Karpas-422 (cell line): ENCODE results near the gene UNCX. TPM values are rescaled to one million over a fixed set of nuclear protein-coding genes. Genes with fewer than 3 reads are reported as not detected.

Source experiments
- DNase-seq: peaks from one replicate; pipeline ENCODE4 v3.0.0-alpha.2; 2015
- H2AFZ ChIP-seq: fragments of 200-600 bp; sonication (generic); 2 replicates; pipeline ENCODE4 v1.6.1; 2014; ENCODE audit warnings: antibody characterized with exemption, low read length, mixed read lengths
- H3K27ac ChIP-seq: fragments of 200-600 bp; sonication (generic); 2 replicates; pipeline ENCODE4 v1.5.1; 2014; ENCODE audit warnings: mild to moderate bottlenecking, low read length, moderate library complexity
- H3K27me3 ChIP-seq: fragments of 200-600 bp; sonication (generic); 2 replicates; pipeline ENCODE4 v1.6.1; 2014; ENCODE audit warnings: low read length, mixed read lengths
- H3K36me3 ChIP-seq: fragments of 200-600 bp; sonication (generic); 2 replicates; pipeline ENCODE4 v1.6.1; 2014; ENCODE audit warnings: low read length, mixed read lengths; ENCODE audit not compliant: insufficient read depth
- H3K4me1 ChIP-seq: fragments of 200-600 bp; sonication (generic); 2 replicates; pipeline ENCODE4 v1.6.1; 2014; ENCODE audit warnings: mild to moderate bottlenecking, low read length, mixed read lengths
- H3K4me2 ChIP-seq: fragments of 200-600 bp; sonication (generic); 2 replicates; pipeline ENCODE4 v1.6.1; 2014; ENCODE audit warnings: low read length, low read depth, mild to moderate bottlenecking; ENCODE audit not compliant: poor library complexity, severe bottlenecking
- H3K4me3 ChIP-seq: fragments of 200-600 bp; sonication (generic); 2 replicates; pipeline ENCODE4 v1.5.1; 2014; ENCODE audit warnings: mild to moderate bottlenecking, antibody characterized with exemption, low read length, mixed read lengths
- H3K79me2 ChIP-seq: fragments of 200-600 bp; sonication (generic); 2 replicates; pipeline ENCODE4 v1.6.1; 2014; ENCODE audit warnings: mild to moderate bottlenecking, low read length, mixed read lengths
- H3K9ac ChIP-seq: fragments of 200-600 bp; sonication (generic); 2 replicates; pipeline ENCODE4 v1.6.0; 2014; ENCODE audit warnings: low read length
- H3K9me2 ChIP-seq: fragments of 200-600 bp; sonication (generic), shearing (Covaris generic); replicated peaks from 2 replicates; pipeline ENCODE4 v1.6.0; 2014; ENCODE audit warnings: mild to moderate bottlenecking, low read length, moderate library complexity; ENCODE audit not compliant: insufficient read depth
- H3K9me3 ChIP-seq: fragments of 300-700, 200-600 bp; sonication (generic); 2 replicates; pipeline ENCODE4 v1.6.1; 2014; ENCODE audit warnings: low read length, mixed read lengths
- H4K20me1 ChIP-seq: fragments of 200-600 bp; sonication (generic); 2 replicates; pipeline ENCODE4 v1.6.1; 2014; ENCODE audit warnings: mild to moderate bottlenecking, antibody characterized with exemption, low read length, low read depth; ENCODE audit not compliant: insufficient read depth
- total RNA-seq: library from RNA; depleted of rRNA; stranded (reverse); fragments of >200 nt; shearing (Covaris generic); gene quantifications from 2 replicates; pipeline ENCODE4 v1.2.3, GENCODE V29; 2014; ENCODE audit warnings: low replicate concordance

The UNCX gene
- total RNA-seq, 1 experiment from 2014 or later = not detected

- H3K9ac ChIP-seq = no peak overlapping the region
- H3K27me3 ChIP-seq = no peaks in the 10 kb centered on the region
- no peaks in the 10 kb centered on the region for H3K4me1 ChIP-seq
- DNase-seq = no peak
- no peaks in the 10 kb centered on the region for H3K9me2 ChIP-seq
- H4K20me1 ChIP-seq = no peaks in the 10 kb centered on the region
- H3K79me2 ChIP-seq = no peaks in the 10 kb centered on the region
- H2AFZ ChIP-seq = no peak overlapping the region
- H3K36me3 ChIP-seq = no peaks in the 10 kb centered on the region
- H3K27ac ChIP-seq = no peak overlapping the region
- no peaks in the 10 kb centered on the region for H3K9me3 ChIP-seq
- H3K4me3 ChIP-seq = no peak overlapping the region
- H3K4me2 ChIP-seq = no peak overlapping the region
Observed at GRCh38 chr7:1242606-1243289, 10.1 kb downstream of the UNCX start.

GRCh38 chr7:1243290-1243963, 10.8 kb downstream of the UNCX start:
- Histone ChIP-seq H3K9me2 (no peaks in the 10 kb centered on the region), H3K4me1 (no peaks in the 10 kb centered on the region), H3K9me3 (no peaks in the 10 kb centered on the region), H3K27me3 (no peaks in the 10 kb centered on the region), H3K4me2 (no peak overlapping the region), H3K79me2 (no peaks in the 10 kb centered on the region), H3K4me3 (no peak overlapping the region), H3K9ac (no peak overlapping the region), H2AFZ (no peak overlapping the region), H4K20me1 (no peaks in the 10 kb centered on the region), H3K36me3 (no peaks in the 10 kb centered on the region), H3K27ac (no peak overlapping the region)
- DNase-seq = no peak

- Histone ChIP-seq H3K4me1 (no peaks in the 10 kb centered on the region), H3K4me2 (no peak overlapping the region), H3K27ac (no peak overlapping the region), H3K36me3 (no peaks in the 10 kb centered on the region), H3K9me2 (no peaks in the 10 kb centered on the region), H3K9ac (no peak overlapping the region), H4K20me1 (no peaks in the 10 kb centered on the region), H2AFZ (no peak overlapping the region), H3K79me2 (no peaks in the 10 kb centered on the region), H3K9me3 (no peaks in the 10 kb centered on the region), H3K4me3 (no peak overlapping the region), H3K27me3 (no peaks in the 10 kb centered on the region)
- no peak for DNase-seq
Observed at GRCh38 chr7:1243964-1244416, 11.3 kb downstream of the UNCX start.

- no peak overlapping the region for H3K27ac ChIP-seq
- no peaks in the 10 kb centered on the region for H4K20me1 ChIP-seq
- no peaks in the 10 kb centered on the region for H3K36me3 ChIP-seq
- no peak for DNase-seq
- H3K27me3 ChIP-seq = no peaks in the 10 kb centered on the region
- H3K4me2 ChIP-seq = no peak overlapping the region
- no peaks in the 10 kb centered on the region for H3K79me2 ChIP-seq
- no peak overlapping the region for H2AFZ ChIP-seq
- H3K9me2 ChIP-seq = no peaks in the 10 kb centered on the region
- H3K9me3 ChIP-seq = no peaks in the 10 kb centered on the region
- H3K9ac ChIP-seq = no peak overlapping the region
- H3K4me3 ChIP-seq = no peak overlapping the region
- no peaks in the 10 kb centered on the region for H3K4me1 ChIP-seq
Observed at GRCh38 chr7:1244700-1245523, 12.2 kb downstream of the UNCX start.

GRCh38 chr7:1245524-1246050, 12.9 kb downstream of the UNCX start:
- Histone ChIP-seq H3K9ac (no peak overlapping the region), H3K4me2 (no peak overlapping the region), H3K27me3 (no peaks in the 10 kb centered on the region), H3K4me3 (no peak overlapping the region), H3K9me2 (no peaks in the 10 kb centered on the region), H3K27ac (no peak overlapping the region), H3K79me2 (no peaks in the 10 kb centered on the region), H3K36me3 (no peaks in the 10 kb centered on the region), H2AFZ (no peak overlapping the region), H3K4me1 (no peaks in the 10 kb centered on the region), H4K20me1 (no peaks in the 10 kb centered on the region), H3K9me3 (no peaks in the 10 kb centered on the region)
- DNase-seq = no peak

- no peaks in the 10 kb centered on the region for H3K9me3 ChIP-seq
- no peak overlapping the region for H3K4me2 ChIP-seq
- no peak overlapping the region for H3K9ac ChIP-seq
- no peaks in the 10 kb centered on the region for H3K36me3 ChIP-seq
- H3K79me2 ChIP-seq = no peaks in the 10 kb centered on the region
- no peaks in the 10 kb centered on the region for H3K9me2 ChIP-seq
- no peaks in the 10 kb centered on the region for H3K4me1 ChIP-seq
- H3K27ac ChIP-seq = no peak overlapping the region
- H3K27me3 ChIP-seq = no peaks in the 10 kb centered on the region
- H2AFZ ChIP-seq = no peak overlapping the region
- no peaks in the 10 kb centered on the region for H4K20me1 ChIP-seq
- no peak for DNase-seq
- H3K4me3 ChIP-seq = no peak overlapping the region
Observed at GRCh38 chr7:1246160-1246870, 13.6 kb downstream of the UNCX start.

GRCh38 chr7:1246871-1247526, 14.3 kb downstream of the UNCX start:
- Histone ChIP-seq H3K9ac (no peak overlapping the region), H4K20me1 (no peaks in the 10 kb centered on the region), H3K27me3 (no peaks in the 10 kb centered on the region), H3K9me2 (no peaks in the 10 kb centered on the region), H3K4me3 (no peak overlapping the region), H3K9me3 (no peaks in the 10 kb centered on the region), H3K4me2 (no peak overlapping the region), H2AFZ (no peak overlapping the region), H3K79me2 (no peaks in the 10 kb centered on the region), H3K4me1 (no peaks in the 10 kb centered on the region), H3K36me3 (no peaks in the 10 kb centered on the region), H3K27ac (no peak overlapping the region)
- DNase-seq = no peak
